ENCODE data around the gene CAMTA1.
"Not testable (repeated sequence)": the region's sequence is repeated elsewhere in the genome, so short reads cannot be mapped to it uniquely, and the experiment has no call there.

The CAMTA1 gene

GRCh38 chr1:7302126-7302525, 516.9 kb downstream of the CAMTA1 start:
- no peak for DNase-seq (ENCODE audit: low read depth in 2 of 2)

- no peak for DNase-seq (ENCODE audit: low read depth in 2 of 2)
These were observed 517.6 kb downstream of the CAMTA1 start for GRCh38 chr1:7302873-7303272.

- DNase-seq (ENCODE audit: low read depth in 2 of 2), result no peak
These were observed 518.5 kb downstream of the CAMTA1 start for GRCh38 chr1:7303554-7304317.

GRCh38 chr1:7313081-7313546, 527.9 kb downstream of the CAMTA1 start:
- DNase-seq (ENCODE audit: low read depth in 2 of 2), result no peak

- no peak for DNase-seq (ENCODE audit: low read depth in 2 of 2)
These were observed 528.6 kb downstream of the CAMTA1 start for GRCh38 chr1:7313826-7314225.

- no peak for DNase-seq (ENCODE audit: low read depth in 2 of 2)
These were observed 530.1 kb downstream of the CAMTA1 start for GRCh38 chr1:7315316-7315715.

- DNase-seq (ENCODE audit: low read depth in 2 of 2), result no peak
These were observed 530.7 kb downstream of the CAMTA1 start for GRCh38 chr1:7315946-7316345.

- no peak for DNase-seq (ENCODE audit: low read depth in 2 of 2)
These were observed 532.6 kb downstream of the CAMTA1 start for GRCh38 chr1:7317888-7318287.

GRCh38 chr1:7319196-7319595, 533.9 kb downstream of the CAMTA1 start:
- DNase-seq (ENCODE audit: low read depth in 2 of 2), result no peak

GRCh38 chr1:7320661-7321060, 535.4 kb downstream of the CAMTA1 start:
- DNase-seq (ENCODE audit: low read depth in 2 of 2), result no peak

GRCh38 chr1:7322283-7322785, 537.1 kb downstream of the CAMTA1 start:
- DNase-seq (ENCODE audit: low read depth in 2 of 2), result no peak

- DNase-seq (ENCODE audit: low read depth in 2 of 2), result no peak
These were observed 537.7 kb downstream of the CAMTA1 start for GRCh38 chr1:7322912-7323311.

- no peak for DNase-seq (ENCODE audit: low read depth in 2 of 2)
These were observed 540.0 kb downstream of the CAMTA1 start for GRCh38 chr1:7325254-7325653.

- DNase-seq (ENCODE audit: low read depth in 2 of 2), result no peak
These were observed 541.1 kb downstream of the CAMTA1 start for GRCh38 chr1:7326366-7326765.

GRCh38 chr1:7327849-7328248, 542.6 kb downstream of the CAMTA1 start:
- no peak for DNase-seq (ENCODE audit: low read depth in 2 of 2)

- no peak for DNase-seq (ENCODE audit: low read depth in 2 of 2)
These were observed 544.8 kb downstream of the CAMTA1 start for GRCh38 chr1:7329868-7330615.

- not testable (repeated sequence) for DNase-seq (ENCODE audit: low read depth in 2 of 2)
These were observed 545.5 kb downstream of the CAMTA1 start for GRCh38 chr1:7330726-7331125.

- DNase-seq (ENCODE audit: low read depth in 2 of 2), result no peak
These were observed 546.8 kb downstream of the CAMTA1 start for GRCh38 chr1:7331926-7332535.

GRCh38 chr1:7333094-7333493, 547.8 kb downstream of the CAMTA1 start:
- no peak for DNase-seq (ENCODE audit: low read depth in 2 of 2)

- DNase-seq (ENCODE audit: low read depth in 2 of 2), result no peak
These were observed 548.4 kb downstream of the CAMTA1 start for GRCh38 chr1:7333620-7334019.

- no peak for DNase-seq (ENCODE audit: low read depth in 2 of 2)
These were observed 549.3 kb downstream of the CAMTA1 start for GRCh38 chr1:7334475-7335035.

- DNase-seq (ENCODE audit: low read depth in 2 of 2), result no peak
These were observed 550.1 kb downstream of the CAMTA1 start for GRCh38 chr1:7335224-7335879.
